ENCODE data around the gene PDE4D.
A peak's percentile ranks its signal among the peaks of the same experiment; 100 is the strongest.

PDE4D gene

GRCh38 chr5:59460368-59461153, 433.0 kb downstream of the PDE4D start:
- TF ChIP-seq, protein P1, sequence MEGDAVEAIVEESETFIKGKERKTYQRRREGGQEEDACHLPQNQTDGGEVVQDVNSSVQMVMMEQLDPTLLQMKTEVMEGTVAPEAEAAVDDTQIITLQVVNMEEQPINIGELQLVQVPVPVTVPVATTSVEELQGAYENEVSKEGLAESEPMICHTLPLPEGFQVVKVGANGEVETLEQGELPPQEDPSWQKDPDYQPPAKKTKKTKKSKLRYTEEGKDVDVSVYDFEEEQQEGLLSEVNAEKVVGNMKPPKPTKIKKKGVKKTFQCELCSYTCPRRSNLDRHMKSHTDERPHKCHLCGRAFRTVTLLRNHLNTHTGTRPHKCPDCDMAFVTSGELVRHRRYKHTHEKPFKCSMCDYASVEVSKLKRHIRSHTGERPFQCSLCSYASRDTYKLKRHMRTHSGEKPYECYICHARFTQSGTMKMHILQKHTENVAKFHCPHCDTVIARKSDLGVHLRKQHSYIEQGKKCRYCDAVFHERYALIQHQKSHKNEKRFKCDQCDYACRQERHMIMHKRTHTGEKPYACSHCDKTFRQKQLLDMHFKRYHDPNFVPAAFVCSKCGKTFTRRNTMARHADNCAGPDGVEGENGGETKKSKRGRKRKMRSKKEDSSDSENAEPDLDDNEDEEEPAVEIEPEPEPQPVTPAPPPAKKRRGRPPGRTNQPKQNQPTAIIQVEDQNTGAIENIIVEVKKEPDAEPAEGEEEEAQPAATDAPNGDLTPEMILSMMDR (conservative IDR thresholded peaks at IDR 0.05; ENCODE audit: control insufficient read depth, insufficient read depth, low read depth, low read length), result no peak
- no peak for DNase-seq (ENCODE audit: low read depth)
- H3K4me3 ChIP-seq (ENCODE audit: control insufficient read depth, low read depth, low read length), result no peak overlapping the region

DNA sequence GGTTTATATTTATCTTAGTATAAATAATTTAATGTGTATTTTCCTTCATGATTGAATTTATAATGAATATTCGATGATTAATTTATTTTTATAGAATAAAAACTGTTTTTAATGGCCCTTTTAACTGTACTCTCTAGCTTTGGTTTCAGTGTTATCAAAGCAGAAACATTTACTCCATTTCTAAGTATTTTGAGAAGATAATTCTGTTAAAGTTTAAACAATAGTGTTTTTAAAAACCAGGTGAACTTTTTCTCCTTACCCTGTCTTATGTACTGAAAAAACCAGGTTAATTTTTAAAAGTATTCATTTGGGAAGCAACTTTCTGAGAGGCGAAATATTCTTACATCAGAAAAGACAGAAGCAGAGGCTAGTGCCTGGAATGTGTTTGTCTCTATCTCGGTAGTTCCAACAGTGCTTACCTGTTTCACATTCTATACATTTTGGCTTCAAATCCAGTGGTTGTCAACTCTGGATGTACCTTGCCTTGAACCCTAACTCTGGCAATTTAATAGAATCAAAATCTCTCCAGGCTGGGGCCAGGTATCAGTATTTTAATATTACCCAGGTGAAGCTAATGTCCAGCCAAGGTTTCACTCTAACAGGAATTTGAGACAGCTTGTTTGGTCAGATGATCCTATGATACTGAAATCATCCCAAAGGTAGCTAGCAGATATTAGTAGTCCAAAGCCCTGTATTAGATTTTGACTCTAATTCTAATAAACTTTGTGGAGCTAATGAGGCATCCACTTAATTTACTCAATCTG, 434.4 kb downstream of the PDE4D start:
- DNase-seq (ENCODE audit: low read depth), result no peak
- no peak overlapping the region for H3K4me3 ChIP-seq (ENCODE audit: control insufficient read depth, low read depth, low read length)
- TF ChIP-seq, protein P1 (conservative IDR thresholded peaks at IDR 0.05; ENCODE audit: control insufficient read depth, insufficient read depth, low read depth, low read length), result no peak

DNA sequence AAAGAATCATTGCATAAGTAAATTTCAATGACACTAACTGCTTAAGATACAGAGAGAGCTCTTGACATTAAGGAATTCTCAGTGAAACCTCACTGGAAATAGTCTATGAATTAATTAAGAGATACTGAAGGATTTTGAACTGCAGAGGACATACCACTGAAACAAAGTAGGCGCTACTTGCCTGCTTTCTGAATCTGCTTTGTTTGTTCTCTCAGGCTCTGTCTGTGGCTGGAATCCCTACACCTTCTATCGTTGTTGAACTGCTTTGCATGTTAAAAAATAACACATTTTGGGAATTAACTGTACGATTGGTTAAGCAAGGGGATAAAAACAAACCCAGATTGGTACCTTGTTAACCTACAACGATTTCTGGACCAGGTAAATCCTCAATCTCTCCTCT, 435.2 kb downstream of the PDE4D start:
- no peak overlapping the region for H3K4me3 ChIP-seq (ENCODE audit: control insufficient read depth, low read depth, low read length)
- DNase-seq (ENCODE audit: low read depth), result no peak
- TF ChIP-seq, protein P1 (conservative IDR thresholded peaks at IDR 0.05; ENCODE audit: control insufficient read depth, insufficient read depth, low read depth, low read length), result no peak

GRCh38 chr5:59449905-59450644, 443.5 kb downstream of the PDE4D start:
- peak; percentile 17 for DNase-seq (ENCODE audit: low read depth)
- TF ChIP-seq, protein P1 (conservative IDR thresholded peaks at IDR 0.05; ENCODE audit: control insufficient read depth, insufficient read depth, low read depth, low read length), result peak; percentile 47
- H3K4me3 ChIP-seq (ENCODE audit: control insufficient read depth, low read depth, low read length), result no peak overlapping the region

DNA sequence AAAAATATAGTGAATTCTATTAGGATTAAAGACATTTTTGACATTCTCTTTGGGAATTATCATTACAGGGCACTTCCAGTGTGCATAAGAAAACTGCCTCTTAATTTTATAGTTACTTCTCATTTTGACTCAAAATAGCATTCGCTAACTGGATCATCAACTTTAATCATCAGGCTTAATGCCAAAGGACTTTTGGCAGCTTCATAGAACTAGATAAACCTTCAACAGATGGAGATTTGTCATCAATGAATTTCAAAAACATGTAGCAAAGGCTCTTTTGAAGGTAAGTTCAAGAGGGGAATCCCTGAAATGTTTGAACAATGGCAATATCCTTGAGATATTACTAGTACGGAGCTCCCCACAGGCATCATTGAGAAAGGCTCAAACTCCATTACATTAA, 447.2 kb downstream of the PDE4D start:
- DNase-seq (ENCODE audit: low read depth), result no peak
- TF ChIP-seq, protein P1 (conservative IDR thresholded peaks at IDR 0.05; ENCODE audit: control insufficient read depth, insufficient read depth, low read depth, low read length), result no peak
- H3K4me3 ChIP-seq (ENCODE audit: control insufficient read depth, low read depth, low read length), result no peak overlapping the region

DNA sequence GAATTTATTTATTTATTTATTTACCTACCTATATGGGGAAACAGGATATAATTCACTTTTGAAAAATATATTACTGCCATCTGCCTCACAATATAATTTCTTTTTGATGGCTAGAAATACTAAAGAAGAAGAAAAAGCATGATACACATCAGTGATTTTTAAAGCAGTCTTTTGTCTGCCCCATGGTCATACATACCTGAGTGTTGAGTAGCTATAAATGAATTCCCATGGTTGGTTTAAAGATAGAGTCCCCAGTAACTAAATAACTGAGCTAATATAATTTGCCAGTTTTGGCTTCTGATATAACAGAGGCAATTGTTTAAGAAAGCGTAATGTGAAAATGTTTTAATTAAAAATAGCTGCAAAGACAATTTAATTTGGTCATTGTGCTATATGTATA, 447.8 kb downstream of the PDE4D start:
- TF ChIP-seq, protein P1 (conservative IDR thresholded peaks at IDR 0.05; ENCODE audit: control insufficient read depth, insufficient read depth, low read depth, low read length), result no peak
- H3K4me3 ChIP-seq (ENCODE audit: control insufficient read depth, low read depth, low read length), result no peak overlapping the region
- DNase-seq (ENCODE audit: low read depth), result no peak
